Non-pigmented ciliary epithelial cell (primary cell): ENCODE measurements around the gene PTPRN2.
"Not testable (repeated sequence)": the region's sequence is repeated elsewhere in the genome, so short reads cannot be mapped to it uniquely, and the experiment has no call there.

ENCODE experiments used
- DNase-seq: peaks from one replicate; pipeline ENCODE4 v3.0.0-alpha.2; 2010; ENCODE audit warnings: low read depth

The PTPRN2 gene

DNA sequence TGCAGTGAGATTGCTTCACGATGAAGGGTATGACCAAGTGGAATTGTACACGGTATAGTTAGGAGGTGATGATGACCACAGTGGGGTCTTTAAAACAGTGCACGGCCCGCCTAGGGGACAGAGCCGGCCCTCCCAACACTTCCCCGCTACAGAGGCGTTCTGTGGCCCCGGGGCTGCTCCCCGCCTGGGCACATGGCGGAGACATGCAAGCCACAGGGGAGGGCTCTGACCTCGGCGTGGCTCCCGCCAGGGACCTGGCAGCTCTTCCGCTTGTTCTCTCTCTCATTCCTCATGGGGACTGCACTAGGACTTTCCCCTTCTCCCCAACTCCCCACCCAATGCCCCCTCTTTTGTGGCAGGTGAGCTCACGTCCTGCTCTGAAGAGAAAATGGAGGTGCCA, 857.0 kb downstream of the PTPRN2 start:
- no peak for DNase-seq

DNA sequence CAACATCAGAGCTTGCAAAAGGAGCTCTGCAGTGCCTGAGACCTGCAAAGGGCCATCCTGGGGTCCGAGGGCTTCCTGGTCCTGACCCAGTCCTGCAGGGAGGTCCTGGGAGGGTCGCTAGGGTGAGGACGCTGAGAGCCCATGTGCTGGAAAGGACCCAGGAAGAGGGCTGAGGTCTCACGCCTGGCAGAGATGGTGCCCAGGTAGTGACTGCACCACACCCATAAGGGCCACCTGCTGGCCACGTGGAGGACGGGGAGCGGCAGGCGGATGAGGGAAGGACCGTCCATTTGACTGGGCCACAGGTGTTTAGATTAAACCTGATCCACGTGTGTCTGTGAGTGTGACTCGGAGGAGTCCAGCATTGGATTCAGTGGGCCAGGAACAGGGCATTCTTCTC, 858.1 kb downstream of the PTPRN2 start:
- DNase-seq: no peak

DNA sequence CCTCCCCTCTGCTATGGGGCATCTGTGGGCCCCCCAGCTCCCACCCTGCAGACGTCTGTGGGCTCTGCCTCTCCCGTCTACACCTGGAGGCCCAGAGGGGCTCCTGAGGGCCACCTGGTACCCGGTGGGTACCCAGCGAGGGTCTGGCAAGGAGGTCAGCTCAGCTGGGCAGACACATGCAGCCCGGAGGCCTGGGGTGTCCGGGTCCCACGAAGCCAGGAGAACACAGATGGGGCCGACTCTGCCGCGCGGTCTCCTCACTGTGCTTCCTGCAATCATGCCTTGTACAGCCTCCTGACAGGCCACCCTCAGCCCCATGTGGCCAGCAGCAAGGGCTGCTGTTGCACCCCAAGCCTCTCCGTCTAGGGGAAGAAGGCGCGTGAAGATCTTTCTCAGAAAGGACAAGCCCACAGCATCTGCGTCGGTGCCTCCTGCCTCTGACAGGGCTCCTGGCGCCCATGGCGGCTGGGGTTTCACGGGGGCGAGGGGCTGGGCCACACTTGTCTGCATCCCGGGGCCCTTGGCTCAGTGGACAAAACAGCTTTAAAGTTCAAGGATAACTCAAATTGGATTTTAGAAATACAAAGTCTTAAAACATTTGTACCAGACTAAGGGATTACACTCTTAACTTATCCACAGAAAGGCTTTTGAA, 859.5 kb downstream of the PTPRN2 start:
- no peak for DNase-seq

DNA sequence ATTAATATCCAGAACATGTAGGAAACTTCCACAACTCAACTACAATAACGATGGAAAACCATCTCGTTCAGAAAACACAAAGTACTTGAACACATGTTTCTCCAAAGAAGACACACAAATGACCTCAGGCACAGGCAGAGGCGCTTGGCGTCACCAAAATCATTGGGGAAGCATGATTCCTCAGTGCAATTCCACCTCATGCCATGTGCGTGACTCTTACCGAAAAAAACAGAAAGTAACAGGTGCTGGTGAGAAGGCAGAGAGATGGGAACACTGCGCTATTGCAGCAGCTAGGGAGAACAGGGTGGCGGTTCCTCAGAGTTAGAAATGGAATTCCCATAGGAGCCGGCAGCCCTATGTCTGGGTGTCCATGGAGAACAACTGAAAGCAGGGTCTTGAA, 860.9 kb downstream of the PTPRN2 start:
- no peak for DNase-seq

DNA sequence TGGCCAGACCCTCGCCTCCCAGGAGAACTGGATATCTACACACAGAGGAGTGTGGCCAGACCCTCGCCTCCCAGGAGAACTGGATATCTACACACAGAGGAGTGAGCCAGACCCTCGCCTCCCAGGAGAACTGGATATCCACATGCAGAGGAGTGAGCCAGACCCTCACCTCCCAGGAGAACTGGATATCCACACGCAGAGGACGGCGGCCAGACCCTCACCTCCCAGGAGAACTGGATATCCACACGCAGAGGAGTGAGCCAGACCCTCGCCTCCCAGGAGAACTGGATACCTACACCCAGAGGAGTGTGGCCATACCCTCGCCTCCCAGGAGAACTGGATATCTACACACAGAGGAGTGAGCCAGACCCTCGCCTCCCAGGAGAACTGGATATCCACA, 862.3 kb downstream of the PTPRN2 start:
- not testable (repeated sequence) for DNase-seq

DNA sequence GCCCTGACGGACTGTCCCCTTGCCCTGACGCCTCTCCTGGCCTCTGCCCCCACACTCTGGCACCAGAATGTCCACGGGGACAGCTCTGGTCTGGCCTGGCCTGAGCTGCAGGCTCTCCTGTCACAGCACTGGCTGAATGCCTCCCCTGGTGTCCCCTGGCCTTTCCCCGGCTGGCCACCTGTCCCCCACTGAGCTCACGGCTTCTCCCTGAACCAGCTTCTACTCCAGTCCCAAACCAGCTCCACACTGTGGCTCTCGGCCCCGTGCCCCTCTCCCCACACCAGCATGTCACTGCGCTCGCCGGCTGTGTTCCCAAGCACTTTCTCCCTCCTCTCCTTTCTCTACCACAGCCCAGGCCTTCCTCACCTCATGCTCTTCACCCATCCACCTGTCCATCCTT, 864.4 kb downstream of the PTPRN2 start:
- DNase-seq: no peak

DNA sequence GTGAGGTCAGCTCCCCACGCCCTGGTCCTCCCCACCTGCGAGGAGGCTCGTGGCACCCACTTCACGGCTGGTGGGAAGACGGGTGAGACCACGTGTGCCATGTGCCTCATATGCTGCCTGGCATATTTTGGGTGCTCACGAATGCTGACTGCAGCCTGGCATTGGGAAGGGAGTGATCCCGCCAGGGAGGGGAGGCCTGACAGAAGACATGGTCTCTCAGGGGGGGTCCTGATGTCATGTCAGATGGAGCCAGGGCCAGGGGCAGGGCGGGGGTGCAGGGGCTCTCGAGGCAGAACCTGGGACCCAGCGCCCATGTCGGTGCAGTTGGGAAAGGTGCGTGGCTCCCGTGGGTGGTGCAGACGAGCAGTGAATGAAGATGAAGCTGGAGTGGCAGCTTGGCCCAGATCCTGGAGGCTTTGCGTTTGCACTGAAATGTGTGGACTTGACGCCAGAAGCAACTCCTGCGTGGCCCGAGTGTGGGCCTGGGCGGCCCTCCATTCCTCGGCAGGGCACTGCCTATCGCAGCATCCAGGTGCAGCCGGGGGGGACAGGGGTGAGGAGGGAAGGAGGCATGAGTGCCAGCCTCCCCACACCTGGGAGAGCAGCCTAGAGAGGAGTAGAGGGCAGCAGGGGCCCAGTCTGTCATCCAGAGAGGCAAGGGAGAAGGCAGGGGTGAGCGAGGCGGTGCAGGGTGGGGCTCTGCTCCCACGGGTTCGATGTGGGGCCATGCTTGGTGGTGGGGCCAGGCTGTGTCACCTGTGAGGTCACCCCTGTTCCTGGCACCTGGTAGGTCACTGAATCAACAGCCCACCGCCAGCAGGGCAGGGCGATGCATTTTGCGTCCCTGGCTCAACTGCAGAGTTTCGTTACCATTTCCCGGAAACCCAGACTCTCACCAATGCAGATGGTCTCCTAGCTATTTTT, 865.2 kb downstream of the PTPRN2 start:
- DNase-seq: no peak

DNA sequence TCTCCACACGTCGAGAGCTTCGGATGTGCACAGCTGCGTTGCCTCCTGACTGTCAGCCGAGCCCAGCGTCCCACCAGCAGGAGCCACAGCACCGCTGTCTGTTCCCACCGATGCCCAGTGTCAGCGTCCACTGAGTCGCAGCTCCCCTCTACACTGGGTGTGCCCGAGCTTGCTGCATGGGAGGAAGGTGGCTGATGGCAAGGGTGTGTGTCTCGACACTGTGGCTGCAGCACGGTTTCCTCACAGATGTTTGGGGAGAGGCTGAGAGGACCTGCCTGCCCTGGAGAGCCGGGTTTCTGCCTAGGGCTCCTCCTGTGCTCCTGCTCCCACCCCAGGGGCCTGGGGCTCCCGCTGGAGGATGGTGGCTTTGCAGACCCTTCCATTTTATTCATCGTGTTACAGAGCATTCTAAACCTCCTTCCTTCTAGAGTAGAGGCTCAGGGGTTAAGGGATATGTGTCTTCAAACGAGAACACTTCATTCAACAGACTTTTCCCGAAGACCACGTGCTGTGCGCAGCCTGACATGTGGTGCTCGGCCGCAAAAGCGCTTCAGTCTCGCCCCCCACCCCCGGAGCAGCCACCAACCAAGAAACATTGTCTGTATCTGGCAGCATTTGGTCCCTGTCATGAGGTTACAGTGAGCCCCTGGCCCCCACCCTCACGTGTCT, 866.0 kb downstream of the PTPRN2 start:
- DNase-seq: no peak

DNA sequence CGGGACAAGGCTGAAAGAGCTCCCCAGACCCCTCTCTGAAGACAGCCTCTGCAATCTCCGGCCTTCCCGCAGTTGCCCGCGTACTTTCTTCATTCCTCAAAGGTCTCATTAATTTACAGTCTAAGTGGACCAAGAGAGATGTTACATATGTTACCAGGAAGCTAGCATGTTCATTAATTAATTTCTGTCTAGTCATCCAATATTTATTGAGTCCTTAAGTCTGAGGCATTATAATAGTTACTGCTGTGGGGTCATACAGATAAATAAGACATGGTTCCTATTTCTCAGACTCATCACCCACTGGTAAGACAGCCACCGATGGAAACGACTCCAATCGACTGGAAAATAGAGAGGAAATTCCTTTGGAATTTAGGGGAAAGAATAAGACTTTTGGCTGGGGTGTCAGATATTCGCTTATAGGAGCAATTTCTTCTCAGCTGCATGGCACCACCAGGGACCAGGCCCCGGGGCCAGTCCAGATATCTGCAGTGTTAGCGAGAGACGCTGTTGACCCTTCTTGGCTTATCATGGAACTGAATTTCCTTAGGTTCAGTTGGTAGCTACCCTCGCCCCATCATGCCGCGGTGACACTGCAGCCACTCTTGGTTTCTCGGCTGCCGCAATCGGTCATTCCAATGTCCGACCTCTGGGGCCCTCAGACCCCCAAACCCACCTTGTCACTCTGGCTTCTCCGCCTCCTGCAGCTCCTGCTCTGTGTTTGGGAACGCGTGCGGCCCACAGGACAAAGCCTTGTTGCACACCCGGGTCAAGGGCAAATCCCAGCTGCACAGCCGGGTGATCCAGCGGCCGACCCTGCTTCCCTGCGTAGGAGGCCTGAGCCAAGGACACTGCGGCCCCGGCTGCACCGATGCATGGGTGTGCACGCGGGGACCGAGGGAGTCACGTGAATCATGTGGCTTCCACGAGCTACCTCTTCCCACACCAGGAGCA, 867.6 kb downstream of the PTPRN2 start:
- DNase-seq: no peak

DNA sequence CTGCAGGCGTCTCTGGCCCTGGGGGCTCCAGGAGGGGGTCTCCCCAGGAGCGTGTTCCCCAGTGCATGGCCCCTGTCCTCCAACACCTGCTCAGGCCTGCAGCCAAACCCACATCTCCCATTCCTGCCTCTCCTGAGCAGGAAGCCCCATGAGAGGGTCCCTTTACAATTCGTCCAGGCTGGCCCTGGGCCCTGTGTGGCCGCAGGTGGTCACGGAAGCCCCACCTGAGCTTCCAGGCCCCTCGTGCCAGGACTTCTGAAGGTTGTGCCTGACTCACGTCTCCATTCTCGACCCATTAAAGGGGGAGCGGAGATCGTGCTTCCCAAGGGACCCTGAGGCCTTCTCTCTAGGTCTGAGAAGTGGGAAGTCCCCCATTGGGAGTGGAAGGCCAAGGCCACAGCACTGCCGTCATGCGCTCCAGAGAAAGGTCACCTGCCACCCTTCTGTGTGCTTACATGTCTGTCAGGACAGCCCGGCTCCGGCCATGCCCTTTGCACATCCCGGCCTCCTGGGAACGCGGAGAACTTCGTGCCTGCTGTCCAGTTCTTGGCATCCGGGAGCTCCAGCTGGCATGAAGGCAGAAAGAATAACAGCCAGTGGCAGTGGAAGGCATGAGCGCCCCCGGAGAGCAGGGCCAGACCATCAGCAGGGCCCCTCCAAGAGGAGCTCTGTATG, 868.5 kb downstream of the PTPRN2 start:
- no peak for DNase-seq

DNA sequence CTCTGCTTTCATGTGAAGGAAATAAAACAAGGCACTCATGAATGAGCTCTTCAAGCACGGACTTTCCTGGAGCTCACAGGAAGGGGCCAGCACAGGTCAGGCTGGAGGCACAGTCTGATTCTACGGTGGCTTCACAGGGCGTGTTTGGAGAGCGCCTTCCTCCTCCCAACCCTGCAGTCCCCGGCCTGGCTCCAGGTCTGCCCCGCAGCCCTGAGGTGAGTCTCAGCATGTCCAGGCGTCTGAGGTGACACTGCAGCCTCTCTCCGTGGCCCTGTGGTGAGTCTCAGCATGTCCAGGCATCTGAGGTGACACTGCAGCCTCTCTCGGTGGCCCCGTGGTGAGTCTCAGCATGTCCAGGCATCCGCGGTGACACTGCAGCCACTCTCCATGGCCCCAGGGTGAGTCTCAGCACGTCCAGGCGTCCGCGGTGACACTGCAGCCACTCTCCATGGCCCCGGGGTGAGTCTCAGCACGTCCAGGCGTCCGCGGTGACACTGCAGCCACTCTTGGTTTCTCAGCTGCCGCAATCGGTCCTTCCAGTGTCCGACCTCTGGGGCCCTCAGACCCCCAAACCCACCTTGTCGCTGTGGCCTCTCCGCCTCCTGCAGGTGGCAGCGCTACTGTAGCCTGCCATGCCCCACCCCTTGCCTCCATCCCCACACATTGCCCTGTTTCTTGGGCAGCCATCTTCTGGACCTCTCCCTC, 869.2 kb downstream of the PTPRN2 start:
- no peak for DNase-seq

DNA sequence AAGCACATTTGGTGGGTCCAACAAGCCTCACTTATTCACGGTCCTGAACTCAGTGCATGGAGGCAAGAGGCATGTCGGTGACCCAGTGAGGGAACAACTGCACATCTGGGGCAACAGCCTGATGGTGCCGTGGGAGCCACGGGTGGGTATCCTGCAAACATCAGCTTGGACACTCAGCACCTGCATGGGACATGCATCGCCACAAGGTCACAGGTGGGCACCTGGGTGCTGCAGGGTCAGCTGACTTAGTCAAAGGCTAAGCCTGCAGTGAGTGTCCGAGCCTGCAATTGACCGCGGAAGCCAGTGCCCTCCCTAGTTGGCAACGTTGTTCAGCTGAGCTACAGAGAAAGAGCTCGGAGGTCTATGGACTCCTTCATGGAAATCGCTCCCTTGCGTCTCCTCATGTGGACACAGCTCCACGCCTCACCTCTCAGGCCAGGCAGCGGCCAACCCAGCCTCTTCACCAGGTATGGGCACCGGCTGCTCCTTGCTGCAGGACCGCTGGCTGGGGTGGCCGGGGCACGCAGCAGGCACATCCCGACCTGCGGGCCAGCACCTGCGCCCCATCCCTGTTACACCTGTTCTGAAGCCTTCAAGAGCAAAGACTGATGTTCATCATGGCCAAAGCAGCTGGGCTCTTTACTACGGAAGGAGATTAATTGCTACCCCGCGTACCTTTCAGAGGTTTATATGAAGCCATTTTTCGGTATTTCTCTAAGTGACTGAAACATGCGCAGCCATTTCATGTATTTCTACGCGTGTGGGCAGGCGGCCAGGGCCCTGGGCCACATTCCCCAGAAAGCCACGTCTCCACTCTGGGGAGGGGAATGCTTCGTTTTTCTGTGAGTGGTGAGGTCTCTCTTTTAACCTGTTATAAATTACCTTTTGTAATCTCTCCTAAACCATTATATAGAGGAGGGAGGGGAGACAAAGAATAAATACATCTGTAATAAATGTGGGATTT, 870.1 kb downstream of the PTPRN2 start:
- DNase-seq: no peak

DNA sequence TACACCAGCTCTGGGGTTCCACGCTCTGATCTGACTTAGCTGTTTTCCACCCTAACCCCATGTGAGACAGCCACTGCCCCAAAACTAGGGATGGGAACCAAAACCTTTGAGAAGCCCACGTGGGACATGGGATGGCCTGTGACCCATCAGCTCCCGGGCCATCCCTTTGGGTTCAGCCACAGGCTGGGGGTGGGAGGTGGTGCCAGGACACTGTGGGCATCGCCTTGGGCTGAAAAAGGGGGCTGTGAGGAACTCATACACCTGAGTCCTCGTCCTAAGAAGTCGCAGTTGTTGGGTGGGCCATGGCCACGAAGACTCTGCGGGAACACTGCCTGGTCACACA, 871.7 kb downstream of the PTPRN2 start:
- no peak for DNase-seq

DNA sequence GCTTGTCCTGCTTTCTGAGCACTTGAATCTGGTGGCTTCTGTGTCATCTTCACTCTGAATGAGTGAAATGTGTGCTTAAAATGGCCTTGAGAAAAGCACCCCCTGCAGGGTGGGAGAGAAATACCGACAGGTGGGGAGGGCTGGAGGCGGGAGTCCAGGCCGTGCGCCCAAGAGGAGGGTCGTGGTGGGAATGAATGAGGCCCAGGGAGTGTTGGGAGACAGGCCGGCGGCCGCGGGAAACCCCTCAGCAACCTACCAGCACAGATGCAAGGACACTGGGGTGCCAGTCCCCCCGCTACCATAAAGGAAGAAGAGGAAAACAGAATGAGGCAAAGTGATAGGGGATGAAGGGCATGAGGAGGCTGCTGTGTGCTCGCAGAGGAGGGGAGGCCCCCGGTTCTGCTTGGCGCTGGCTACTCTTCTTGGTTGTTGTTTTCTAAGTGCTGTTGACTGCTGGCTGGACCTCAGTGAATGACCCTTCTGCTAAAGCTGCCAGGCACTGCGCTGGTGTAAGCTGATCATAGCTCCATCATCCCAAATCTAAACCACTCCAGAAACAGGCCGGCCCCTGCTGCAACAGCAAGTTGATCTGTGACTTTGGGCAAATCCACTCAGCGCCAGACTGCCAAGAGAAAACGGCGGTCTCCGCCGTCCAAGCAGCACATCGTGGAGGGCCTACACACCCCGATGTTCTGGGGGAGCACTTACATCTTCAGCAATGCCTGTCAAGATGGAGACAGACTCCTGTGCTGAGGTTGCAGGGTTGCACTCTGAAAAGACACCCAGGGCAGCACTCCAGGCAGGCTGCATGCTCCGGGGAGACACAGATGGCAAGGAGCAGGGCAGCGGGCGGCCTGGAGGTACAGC, 872.3 kb downstream of the PTPRN2 start:
- DNase-seq: no peak

DNA sequence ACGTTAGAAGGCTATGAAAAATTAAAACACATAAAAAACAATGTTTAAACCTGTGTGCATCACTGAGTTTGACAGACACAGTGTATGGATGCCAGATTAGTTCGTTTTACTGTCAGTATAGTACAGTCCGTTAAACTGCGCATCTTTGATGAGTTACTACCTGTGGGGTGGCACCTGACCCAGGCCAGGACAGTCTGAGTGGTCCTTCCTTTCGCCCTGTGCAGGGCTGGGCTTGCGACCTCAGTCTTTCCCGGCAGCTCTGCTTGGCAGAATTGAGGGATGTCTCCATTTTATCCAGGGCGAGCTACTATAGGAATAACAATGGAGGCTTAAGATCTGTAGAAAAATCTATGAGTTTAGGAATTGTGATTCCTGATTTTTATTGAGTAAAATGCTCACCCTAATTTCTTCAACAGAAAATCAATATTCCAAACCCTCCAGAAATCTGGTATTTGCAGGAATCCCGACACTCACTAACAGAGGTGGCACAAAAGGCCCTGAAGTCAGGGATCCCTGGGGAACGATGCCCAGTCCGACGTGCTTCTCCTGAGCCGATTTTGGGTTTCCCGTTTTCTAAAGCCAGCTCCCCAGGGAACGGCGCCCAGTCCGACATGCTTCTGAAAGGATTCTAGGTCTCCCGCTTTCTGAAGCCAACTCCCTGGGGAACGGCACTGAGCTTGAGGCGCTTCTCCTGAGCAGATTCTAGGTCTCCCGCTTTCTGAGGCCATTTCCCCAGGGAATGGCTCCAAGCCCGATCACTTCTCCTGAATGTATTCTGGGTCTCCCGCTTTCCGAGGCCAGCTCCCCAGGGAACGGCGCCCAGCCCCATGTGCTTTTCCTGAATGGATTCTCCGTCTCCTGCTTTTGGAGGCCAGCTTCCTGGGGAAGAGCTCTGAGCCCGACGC, 873.2 kb downstream of the PTPRN2 start:
- DNase-seq: no peak

DNA sequence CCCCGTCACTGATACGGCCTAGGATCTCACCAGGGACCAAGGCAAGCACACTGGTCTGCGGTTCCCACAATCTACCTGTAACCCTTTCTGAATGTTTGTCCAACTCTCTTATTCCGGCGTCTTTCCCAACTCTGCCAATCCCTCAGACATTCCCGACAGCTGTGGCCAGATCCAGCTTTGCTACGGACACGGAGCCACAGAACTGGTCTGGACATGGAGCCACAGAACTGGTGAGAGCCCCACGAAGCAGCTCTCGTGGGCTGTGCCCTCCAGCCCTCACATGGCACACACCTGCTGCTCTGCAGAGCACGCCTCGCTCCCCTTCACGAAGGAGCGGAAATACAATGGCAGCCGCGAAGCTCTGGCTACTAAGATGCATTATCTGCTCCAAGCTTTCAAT, 874.0 kb downstream of the PTPRN2 start:
- no peak for DNase-seq

DNA sequence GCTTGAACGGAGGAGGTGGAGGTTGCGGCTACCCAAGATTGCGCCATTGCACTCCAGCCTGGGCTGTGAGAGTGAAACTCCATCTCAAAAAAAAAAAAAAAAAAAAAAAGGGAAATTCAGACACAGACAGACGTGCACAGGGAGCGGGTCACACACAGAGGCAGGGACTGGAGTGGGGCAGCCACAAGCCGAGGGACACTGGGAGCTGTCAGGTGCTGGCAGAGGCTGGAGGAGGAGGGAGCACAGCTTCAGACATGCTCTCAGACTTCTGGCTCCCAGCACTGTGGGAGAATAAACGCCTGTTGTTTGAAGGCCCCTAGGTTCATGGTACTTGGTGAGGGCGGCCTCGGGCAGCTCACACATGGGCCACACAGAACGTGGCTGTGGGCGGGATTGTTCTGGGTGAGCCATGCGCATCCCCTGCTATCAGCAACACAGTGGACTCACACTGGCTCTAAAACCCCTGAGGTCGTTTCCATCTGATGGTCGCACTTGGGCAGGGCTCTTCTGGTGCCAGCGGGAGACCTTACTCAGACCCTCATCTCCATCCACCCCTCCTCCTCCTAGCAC, 874.9 kb downstream of the PTPRN2 start:
- DNase-seq: no peak
